ENCODE results near the gene ITIH6.
"Not testable (repeated sequence)": the region's sequence is repeated elsewhere in the genome, so short reads cannot be mapped to it uniquely, and the experiment has no call there.

DNA sequence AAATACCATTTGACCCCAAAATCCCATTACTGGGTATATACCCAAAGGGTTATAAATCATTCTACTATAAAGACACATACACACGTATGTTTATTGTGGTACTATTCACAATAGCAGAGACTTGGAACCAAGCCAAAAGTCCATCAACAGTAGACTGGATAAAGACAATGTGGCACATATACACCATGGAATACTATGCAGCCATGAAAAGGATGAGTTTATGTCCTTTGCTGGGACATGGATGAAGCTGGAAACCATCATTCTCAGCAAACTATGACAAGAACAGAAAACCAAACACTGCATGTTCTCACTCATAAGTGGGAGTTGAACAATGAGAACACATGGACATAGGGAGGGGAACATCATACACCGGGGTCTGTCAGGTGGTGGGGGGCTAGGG lies 49.6 kb upstream of the ITIH6 start:
- TF ChIP-seq POLR2AphosphoS5, POLR2A (IDR thresholded peaks at IDR 0.05): not testable (repeated sequence)
- TF ChIP-seq, protein P1, sequence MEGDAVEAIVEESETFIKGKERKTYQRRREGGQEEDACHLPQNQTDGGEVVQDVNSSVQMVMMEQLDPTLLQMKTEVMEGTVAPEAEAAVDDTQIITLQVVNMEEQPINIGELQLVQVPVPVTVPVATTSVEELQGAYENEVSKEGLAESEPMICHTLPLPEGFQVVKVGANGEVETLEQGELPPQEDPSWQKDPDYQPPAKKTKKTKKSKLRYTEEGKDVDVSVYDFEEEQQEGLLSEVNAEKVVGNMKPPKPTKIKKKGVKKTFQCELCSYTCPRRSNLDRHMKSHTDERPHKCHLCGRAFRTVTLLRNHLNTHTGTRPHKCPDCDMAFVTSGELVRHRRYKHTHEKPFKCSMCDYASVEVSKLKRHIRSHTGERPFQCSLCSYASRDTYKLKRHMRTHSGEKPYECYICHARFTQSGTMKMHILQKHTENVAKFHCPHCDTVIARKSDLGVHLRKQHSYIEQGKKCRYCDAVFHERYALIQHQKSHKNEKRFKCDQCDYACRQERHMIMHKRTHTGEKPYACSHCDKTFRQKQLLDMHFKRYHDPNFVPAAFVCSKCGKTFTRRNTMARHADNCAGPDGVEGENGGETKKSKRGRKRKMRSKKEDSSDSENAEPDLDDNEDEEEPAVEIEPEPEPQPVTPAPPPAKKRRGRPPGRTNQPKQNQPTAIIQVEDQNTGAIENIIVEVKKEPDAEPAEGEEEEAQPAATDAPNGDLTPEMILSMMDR (IDR thresholded peaks at IDR 0.05) = not testable (repeated sequence)

Data from suprapubic skin (tissue), 4 donors.